ENCODE measurements around the gene RASGRP1. TPM values are rescaled to one million over a fixed set of nuclear protein-coding genes. Genes with fewer than 3 reads are reported as not detected.
A peak's percentile ranks its signal among the peaks of the same experiment; 100 is the strongest.

The RASGRP1 gene
- total RNA-seq, 2 donors from 2014 or later = 121 to 138 TPM

- Mint-ChIP-seq H3K27me3 (no peaks in the 10 kb centered on the region), H3K36me3 (ENCODE audit: low read depth) (peaks cover 9% of the 10 kb centered on the region), H3K27ac (no peak overlapping the region), H3K4me3 (no peak overlapping the region), H3K4me1 (peaks cover 47% of the 10 kb centered on the region)
- no peak for ATAC-seq
- H3K9me3 ChIP-seq (ENCODE audit: control insufficient read depth, low read length, poor library complexity, severe bottlenecking) = no peaks in the 10 kb centered on the region
- no peak for DNase-seq
Observed at GRCh38 chr15:38526158-38526557, 38.5 kb downstream of the RASGRP1 start.

- DNase-seq = no peak
- Mint-ChIP-seq H3K4me1 (peaks cover 42% of the 10 kb centered on the region), H3K4me3 (no peak overlapping the region), H3K27me3 (no peaks in the 10 kb centered on the region), H3K36me3 (ENCODE audit: low read depth) (peaks cover 9% of the 10 kb centered on the region), H3K27ac (no peak overlapping the region)
- no peaks in the 10 kb centered on the region for H3K9me3 ChIP-seq (ENCODE audit: control insufficient read depth, low read length, poor library complexity, severe bottlenecking)
- ATAC-seq = no peak
Observed at GRCh38 chr15:38525489-38525888, 39.1 kb downstream of the RASGRP1 start.

- DNase-seq = no peak
- H3K4me3 Mint-ChIP-seq = no peak overlapping the region
- no peaks in the 10 kb centered on the region for H3K27me3 Mint-ChIP-seq
- no peaks in the 10 kb centered on the region for H3K9me3 ChIP-seq (ENCODE audit: control insufficient read depth, low read length, poor library complexity, severe bottlenecking)
- H3K27ac Mint-ChIP-seq = peak overlapping the region; percentile 94
- peaks cover 42% of the 10 kb centered on the region for H3K4me1 Mint-ChIP-seq
- ATAC-seq = no peak
- H3K36me3 Mint-ChIP-seq (ENCODE audit: low read depth) = peaks cover 9% of the 10 kb centered on the region
Observed at GRCh38 chr15:38524156-38524555, 40.5 kb downstream of the RASGRP1 start.

- no peak overlapping the region for H3K4me3 Mint-ChIP-seq
Observed at GRCh38 chr15:38522922-38523321, 41.7 kb downstream of the RASGRP1 start.

GRCh38 chr15:38521316-38521715 is 43.3 kb downstream of the RASGRP1 start:
- ATAC-seq (no peak), DNase-seq (no peak)
- no peak overlapping the region for H3K4me3 Mint-ChIP-seq
- H3K36me3 Mint-ChIP-seq (ENCODE audit: low read depth) = peaks cover 12% of the 10 kb centered on the region
- no peaks in the 10 kb centered on the region for H3K27me3 Mint-ChIP-seq
- H3K4me1 Mint-ChIP-seq = peaks cover 33% of the 10 kb centered on the region
- no peaks in the 10 kb centered on the region for H3K9me3 ChIP-seq (ENCODE audit: control insufficient read depth, low read length, poor library complexity, severe bottlenecking)
- peak overlapping the region; percentile 91 for H3K27ac Mint-ChIP-seq

More at GRCh38 chr15:38522922-38523321, 41.7 kb downstream of the RASGRP1 start:
- H3K4me1 Mint-ChIP-seq = peaks cover 34% of the 10 kb centered on the region
- H3K9me3 ChIP-seq (ENCODE audit: control insufficient read depth, low read length, poor library complexity, severe bottlenecking) = no peaks in the 10 kb centered on the region
- no peaks in the 10 kb centered on the region for H3K27me3 Mint-ChIP-seq
- H3K27ac Mint-ChIP-seq = peak overlapping the region; percentile 91
- no peak for ATAC-seq
- peaks cover 12% of the 10 kb centered on the region for H3K36me3 Mint-ChIP-seq (ENCODE audit: low read depth)
- DNase-seq = no peak

- no peaks in the 10 kb centered on the region for H3K27me3 Mint-ChIP-seq
- H3K4me1 Mint-ChIP-seq = peaks cover 31% of the 10 kb centered on the region
- H3K36me3 Mint-ChIP-seq (ENCODE audit: low read depth) = peaks cover 14% of the 10 kb centered on the region
- no peak for ATAC-seq
- H3K27ac Mint-ChIP-seq = peak overlapping the region; percentile 68
- no peak for DNase-seq
- H3K4me3 Mint-ChIP-seq = no peak overlapping the region
- no peaks in the 10 kb centered on the region for H3K9me3 ChIP-seq (ENCODE audit: control insufficient read depth, low read length, poor library complexity, severe bottlenecking)
Observed at GRCh38 chr15:38520035-38520434, 44.6 kb downstream of the RASGRP1 start.

GRCh38 chr15:38518084-38518483 is 46.5 kb downstream of the RASGRP1 start:
- no peak overlapping the region for H3K4me3 Mint-ChIP-seq
- DNase-seq (no peak), ATAC-seq (no peak)
- peak overlapping the region; percentile 79 for H3K27ac Mint-ChIP-seq
- H3K36me3 Mint-ChIP-seq (ENCODE audit: low read depth) = peaks cover 7% of the 10 kb centered on the region
- H3K9me3 ChIP-seq (ENCODE audit: control insufficient read depth, low read length, poor library complexity, severe bottlenecking) = no peaks in the 10 kb centered on the region
- H3K27me3 Mint-ChIP-seq = no peaks in the 10 kb centered on the region
- peaks cover 21% of the 10 kb centered on the region for H3K4me1 Mint-ChIP-seq

- no peak for ATAC-seq
- H3K27me3 Mint-ChIP-seq = no peaks in the 10 kb centered on the region
- no peak overlapping the region for H3K4me3 Mint-ChIP-seq
- no peaks in the 10 kb centered on the region for H3K9me3 ChIP-seq (ENCODE audit: control insufficient read depth, low read length, poor library complexity, severe bottlenecking)
- H3K36me3 Mint-ChIP-seq (ENCODE audit: low read depth) = peaks cover 6% of the 10 kb centered on the region
- peak overlapping the region; percentile 79 for H3K27ac Mint-ChIP-seq
- DNase-seq = no peak
- H3K4me1 Mint-ChIP-seq = peaks cover 16% of the 10 kb centered on the region
Observed at GRCh38 chr15:38517312-38517975, 47.2 kb downstream of the RASGRP1 start.

- Mint-ChIP-seq H3K4me1 (peaks cover 14% of the 10 kb centered on the region), H3K27ac (peak overlapping the region; percentile 29), H3K27me3 (no peaks in the 10 kb centered on the region), H3K36me3 (ENCODE audit: low read depth) (peaks cover 6% of the 10 kb centered on the region), H3K4me3 (no peak overlapping the region)
- DNase-seq (no peak), ATAC-seq (no peak)
- no peaks in the 10 kb centered on the region for H3K9me3 ChIP-seq (ENCODE audit: control insufficient read depth, low read length, poor library complexity, severe bottlenecking)
Observed at GRCh38 chr15:38516626-38517025, 48.0 kb downstream of the RASGRP1 start.

GRCh38 chr15:38514601-38515000 is 50.0 kb downstream of the RASGRP1 start:
- ATAC-seq = no peak

GRCh38 chr15:38512901-38513300 is 51.7 kb downstream of the RASGRP1 start:
- DNase-seq (no peak), ATAC-seq (no peak)
- peaks cover 3% of the 10 kb centered on the region for H3K36me3 Mint-ChIP-seq (ENCODE audit: low read depth)
- no peak overlapping the region for H3K4me3 Mint-ChIP-seq
- peak overlapping the region; percentile 47 for H3K27ac Mint-ChIP-seq
- no peaks in the 10 kb centered on the region for H3K9me3 ChIP-seq (ENCODE audit: control insufficient read depth, low read length, poor library complexity, severe bottlenecking)
- H3K4me1 Mint-ChIP-seq = peaks cover 7% of the 10 kb centered on the region
- no peaks in the 10 kb centered on the region for H3K27me3 Mint-ChIP-seq

More at GRCh38 chr15:38514601-38515000, 50.0 kb downstream of the RASGRP1 start:
- peaks cover 6% of the 10 kb centered on the region for H3K36me3 Mint-ChIP-seq (ENCODE audit: low read depth)
- peak overlapping the region; percentile 47 for H3K27ac Mint-ChIP-seq
- no peaks in the 10 kb centered on the region for H3K9me3 ChIP-seq (ENCODE audit: control insufficient read depth, low read length, poor library complexity, severe bottlenecking)
- H3K4me3 Mint-ChIP-seq = no peak overlapping the region
- no peaks in the 10 kb centered on the region for H3K27me3 Mint-ChIP-seq
- no peak for DNase-seq
- H3K4me1 Mint-ChIP-seq = peaks cover 11% of the 10 kb centered on the region

- DNase-seq (no peak), ATAC-seq (no peak)
- no peaks in the 10 kb centered on the region for H3K9me3 ChIP-seq (ENCODE audit: control insufficient read depth, low read length, poor library complexity, severe bottlenecking)
- no peaks in the 10 kb centered on the region for H3K27me3 Mint-ChIP-seq
- peaks cover 4% of the 10 kb centered on the region for H3K4me1 Mint-ChIP-seq
- H3K36me3 Mint-ChIP-seq (ENCODE audit: low read depth) = peaks cover 3% of the 10 kb centered on the region
- no peak overlapping the region for H3K4me3 Mint-ChIP-seq
- peak overlapping the region; percentile 86 for H3K27ac Mint-ChIP-seq
Observed at GRCh38 chr15:38509152-38509551, 55.5 kb downstream of the RASGRP1 start.

GRCh38 chr15:38508647-38509046 is 56.0 kb downstream of the RASGRP1 start:
- Mint-ChIP-seq H3K36me3 (ENCODE audit: low read depth) (peaks cover 3% of the 10 kb centered on the region), H3K27me3 (no peaks in the 10 kb centered on the region), H3K4me3 (no peak overlapping the region), H3K4me1 (peaks cover 4% of the 10 kb centered on the region), H3K27ac (peak overlapping the region; percentile 86)
- ATAC-seq (no peak), DNase-seq (no peak)
- H3K9me3 ChIP-seq (ENCODE audit: control insufficient read depth, low read length, poor library complexity, severe bottlenecking) = no peaks in the 10 kb centered on the region

GRCh38 chr15:38507570-38507969 is 57.0 kb downstream of the RASGRP1 start:
- ATAC-seq (no peak), DNase-seq (no peak)
- Mint-ChIP-seq H3K27me3 (no peaks in the 10 kb centered on the region), H3K4me1 (peaks cover 5% of the 10 kb centered on the region), H3K4me3 (no peak overlapping the region), H3K36me3 (ENCODE audit: low read depth) (peaks cover 6% of the 10 kb centered on the region), H3K27ac (peak overlapping the region; percentile 86)
- no peaks in the 10 kb centered on the region for H3K9me3 ChIP-seq (ENCODE audit: control insufficient read depth, low read length, poor library complexity, severe bottlenecking)
